LNCAP (cell line): Measurements from ENCODE around the gene FLNC.

Source experiments
- TF ChIP-seq, protein P1 (sequence below): fragments of 450-650 bp; IDR thresholded peaks from 2 replicates; pipeline ENCODE4 v1.5.1; 2017; ENCODE audit warnings: mild to moderate bottlenecking

Gene FLNC

DNA sequence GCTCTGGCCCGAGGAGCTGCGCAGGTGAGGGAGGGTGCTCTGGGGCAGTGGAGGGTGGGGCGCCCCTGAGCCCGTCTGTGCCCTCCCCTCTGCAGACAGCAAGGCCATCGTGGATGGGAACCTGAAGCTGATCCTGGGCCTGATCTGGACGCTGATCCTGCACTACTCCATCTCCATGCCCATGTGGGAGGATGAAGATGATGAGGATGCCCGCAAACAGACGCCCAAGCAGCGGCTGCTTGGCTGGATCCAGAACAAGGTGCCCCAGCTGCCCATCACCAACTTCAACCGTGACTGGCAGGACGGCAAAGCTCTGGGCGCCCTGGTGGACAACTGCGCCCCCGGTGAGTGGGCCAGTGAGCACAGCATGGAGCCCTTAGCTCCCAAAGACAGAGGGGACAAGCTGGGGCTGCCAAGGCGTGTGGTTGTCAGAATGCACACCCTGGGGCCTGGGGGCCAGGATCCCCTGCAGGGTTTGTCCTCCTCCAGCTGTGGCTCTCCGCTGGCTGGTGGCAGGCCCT lies 5.1 kb downstream of the FLNC start:
- TF ChIP-seq, protein P1, sequence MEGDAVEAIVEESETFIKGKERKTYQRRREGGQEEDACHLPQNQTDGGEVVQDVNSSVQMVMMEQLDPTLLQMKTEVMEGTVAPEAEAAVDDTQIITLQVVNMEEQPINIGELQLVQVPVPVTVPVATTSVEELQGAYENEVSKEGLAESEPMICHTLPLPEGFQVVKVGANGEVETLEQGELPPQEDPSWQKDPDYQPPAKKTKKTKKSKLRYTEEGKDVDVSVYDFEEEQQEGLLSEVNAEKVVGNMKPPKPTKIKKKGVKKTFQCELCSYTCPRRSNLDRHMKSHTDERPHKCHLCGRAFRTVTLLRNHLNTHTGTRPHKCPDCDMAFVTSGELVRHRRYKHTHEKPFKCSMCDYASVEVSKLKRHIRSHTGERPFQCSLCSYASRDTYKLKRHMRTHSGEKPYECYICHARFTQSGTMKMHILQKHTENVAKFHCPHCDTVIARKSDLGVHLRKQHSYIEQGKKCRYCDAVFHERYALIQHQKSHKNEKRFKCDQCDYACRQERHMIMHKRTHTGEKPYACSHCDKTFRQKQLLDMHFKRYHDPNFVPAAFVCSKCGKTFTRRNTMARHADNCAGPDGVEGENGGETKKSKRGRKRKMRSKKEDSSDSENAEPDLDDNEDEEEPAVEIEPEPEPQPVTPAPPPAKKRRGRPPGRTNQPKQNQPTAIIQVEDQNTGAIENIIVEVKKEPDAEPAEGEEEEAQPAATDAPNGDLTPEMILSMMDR = no peak

- TF ChIP-seq, protein P1 = no peak
These were observed 5.8 kb downstream of the FLNC start for GRCh38 chr7:128835790-128836641.

DNA sequence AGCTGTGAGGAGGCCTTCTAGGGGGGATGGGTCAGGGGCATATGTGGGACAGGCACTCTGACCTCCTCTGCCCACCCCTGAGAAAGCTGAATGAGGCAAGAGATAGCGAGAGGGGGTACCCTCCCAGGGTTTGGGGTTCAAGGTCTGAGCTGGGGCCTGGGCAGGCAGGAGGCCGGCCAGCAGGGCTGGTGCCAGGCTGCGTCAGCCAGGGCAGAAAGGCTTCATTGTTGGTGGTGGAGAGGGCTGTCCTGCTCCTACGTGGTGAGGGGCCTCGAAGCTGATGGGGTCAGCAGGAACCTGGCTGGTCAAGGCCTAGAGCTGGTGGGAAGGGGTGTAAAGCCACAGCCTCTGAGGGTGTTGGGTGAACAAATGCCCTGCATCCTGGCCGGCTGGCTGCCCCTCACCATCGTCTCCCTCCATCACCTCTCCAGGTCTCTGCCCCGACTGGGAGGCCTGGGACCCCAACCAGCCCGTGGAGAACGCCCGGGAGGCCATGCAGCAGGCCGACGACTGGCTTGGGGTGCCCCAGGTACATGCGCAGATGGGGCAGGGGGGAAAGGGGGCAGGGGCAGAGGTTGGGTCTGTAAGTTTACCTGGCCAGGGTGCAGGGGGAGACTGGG lies 6.6 kb downstream of the FLNC start:
- TF ChIP-seq, protein P1 = no peak

- TF ChIP-seq, protein P1 = no peak
These were observed 7.3 kb downstream of the FLNC start for GRCh38 chr7:128837521-128837921.

DNA sequence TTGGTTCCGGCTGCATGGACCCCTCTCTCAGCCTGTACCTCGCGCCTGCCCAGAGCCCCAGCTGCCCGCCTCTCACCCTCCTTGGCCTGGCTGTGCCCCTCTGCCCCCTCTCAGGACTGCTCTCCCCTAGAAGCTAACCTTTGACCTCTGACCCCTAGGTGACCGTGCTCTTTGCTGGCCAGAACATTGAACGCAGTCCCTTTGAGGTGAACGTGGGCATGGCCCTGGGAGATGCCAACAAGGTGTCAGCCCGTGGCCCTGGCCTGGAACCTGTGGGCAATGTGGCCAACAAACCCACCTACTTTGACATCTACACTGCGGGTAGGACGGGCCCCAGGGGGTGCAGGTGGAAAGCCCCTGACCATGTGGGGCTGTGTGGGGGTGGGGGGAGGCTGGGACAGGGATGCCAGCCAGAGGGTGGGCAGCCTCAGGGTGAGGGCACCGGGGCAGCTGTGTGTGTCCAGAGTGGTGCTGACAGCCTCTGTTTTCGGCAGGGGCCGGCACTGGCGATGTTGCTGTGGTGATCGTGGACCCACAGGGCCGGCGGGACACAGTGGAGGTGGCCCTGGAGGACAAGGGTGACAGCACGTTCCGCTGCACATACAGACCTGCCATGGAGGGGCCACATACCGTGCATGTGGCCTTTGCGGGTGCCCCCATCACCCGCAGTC lies 8.0 kb downstream of the FLNC start:
- TF ChIP-seq, protein P1 = no peak

DNA sequence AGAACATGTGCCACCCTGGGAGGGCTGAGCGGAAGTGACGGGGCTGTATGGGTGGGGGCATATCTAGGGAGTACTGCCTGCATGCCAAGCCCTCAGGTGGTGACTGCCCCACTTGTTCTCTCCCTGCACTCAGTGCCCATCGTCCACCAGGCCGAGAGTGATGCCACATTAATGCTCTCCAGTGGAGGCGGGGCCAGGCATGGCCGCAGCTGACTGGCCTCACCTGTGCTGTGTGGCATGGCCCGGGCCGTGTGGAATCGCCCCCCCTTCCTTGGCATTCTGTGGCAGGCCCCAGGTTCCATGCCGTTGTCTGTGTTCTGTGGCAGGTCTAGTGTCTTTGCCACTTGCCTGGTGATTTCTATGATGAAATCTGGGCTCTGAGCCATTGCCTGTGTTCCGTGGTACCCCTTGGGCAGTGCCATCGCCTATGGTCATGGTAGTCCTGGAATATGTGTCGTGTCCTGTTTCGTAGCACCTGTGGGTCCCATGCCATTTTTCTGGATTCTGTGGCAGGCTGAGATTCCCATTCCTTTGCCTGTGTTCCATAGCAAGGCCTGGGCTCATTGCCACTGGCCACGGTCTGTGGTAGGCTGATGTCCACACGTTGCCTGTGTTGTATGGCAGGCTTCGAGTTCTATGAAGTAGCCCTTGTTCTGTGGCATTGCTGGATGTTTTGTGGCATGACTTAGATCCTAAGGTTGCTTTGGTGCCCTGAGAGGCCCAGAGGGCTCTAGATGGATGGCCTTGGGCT lies 8.9 kb downstream of the FLNC start:
- TF ChIP-seq, protein P1 = no peak

DNA sequence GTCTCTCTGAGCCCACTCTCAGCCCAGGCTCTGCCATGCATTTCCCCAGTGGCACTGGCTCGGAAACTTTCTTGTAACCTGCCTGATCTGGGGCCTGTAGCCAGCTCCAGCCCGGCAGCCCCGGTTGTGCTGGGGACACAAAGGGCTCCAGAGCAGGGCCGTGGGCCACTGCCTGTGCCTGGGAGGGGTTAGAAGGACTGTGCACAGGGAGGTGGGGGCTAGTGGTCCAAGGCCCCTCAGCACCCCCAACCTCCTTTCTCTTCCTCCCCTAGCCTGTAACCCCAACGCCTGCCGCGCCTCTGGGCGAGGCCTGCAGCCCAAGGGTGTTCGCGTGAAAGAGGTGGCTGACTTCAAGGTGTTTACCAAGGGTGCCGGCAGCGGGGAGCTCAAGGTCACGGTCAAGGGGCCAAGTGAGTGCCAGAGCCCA lies 9.6 kb downstream of the FLNC start:
- TF ChIP-seq, protein P1 = no peak
